Left ventricle myocardium superior (tissue), 1 donor: ENCODE data around the gene PLCH2. TPM values are rescaled to one million over a fixed set of nuclear protein-coding genes. Genes with fewer than 3 reads are reported as not detected.
"Not testable (repeated sequence)": the region's sequence is repeated elsewhere in the genome, so short reads cannot be mapped to it uniquely, and the experiment has no call there.

ENCODE experiments used
- ATAC-seq: fragments of 200-7000 bp; cut with Tn5 transposase; one replicate; pipeline ENCODE4 v1.9.1; 2020; ENCODE audit warnings: mild to moderate bottlenecking, moderate library complexity
- DNase-seq: peaks from one replicate; pipeline ENCODE4 v3.0.0-alpha.2; 2020
- intact Hi-C: fragments of 100-400 bp; cut with micrococcal nuclease; formaldehyde crosslinking; loops from one replicate; pipeline ENCODE4 v1.11.0; 2022
- total RNA-seq: library from RNA; stranded (reverse); fragmentation: NEBNext Ultra II Directional; extraction: Animal tissue kit (Norgen Biotek cat#: 25700); gene quantifications from one replicate; pipeline ENCODE4 v1.2.1, GENCODE V29; 2021
- donor health status: DM: no; HTN: yes; CAD: no; lungs with severe emphysema.

PLCH2 gene
- total RNA-seq, 1 donor from 2014 or later, result 0.25 TPM

DNA sequence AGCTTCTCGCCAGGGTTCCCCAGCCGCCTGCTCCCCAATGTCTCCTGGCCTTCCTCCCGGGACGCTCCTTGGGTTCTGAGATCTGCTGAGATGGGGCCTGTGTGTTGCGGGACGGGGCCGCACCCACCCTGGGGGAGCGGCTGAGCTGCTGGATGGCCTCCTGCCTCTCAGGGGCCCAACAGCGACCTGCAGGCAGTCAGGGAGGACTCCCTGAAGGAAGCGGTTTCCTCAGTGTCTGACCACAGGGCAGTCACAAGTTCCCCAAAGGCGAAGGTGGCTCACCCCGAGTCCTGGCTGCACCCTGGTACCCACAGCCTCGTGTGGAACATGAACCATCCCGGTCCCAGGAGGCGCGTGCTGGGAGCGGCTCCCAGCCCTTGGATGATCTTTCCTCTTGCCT lies 18.6 kb upstream of the PLCH2 start:
- DNase-seq (no peak), ATAC-seq (no peak)
- intact Hi-C loops, result no loop called here

DNA sequence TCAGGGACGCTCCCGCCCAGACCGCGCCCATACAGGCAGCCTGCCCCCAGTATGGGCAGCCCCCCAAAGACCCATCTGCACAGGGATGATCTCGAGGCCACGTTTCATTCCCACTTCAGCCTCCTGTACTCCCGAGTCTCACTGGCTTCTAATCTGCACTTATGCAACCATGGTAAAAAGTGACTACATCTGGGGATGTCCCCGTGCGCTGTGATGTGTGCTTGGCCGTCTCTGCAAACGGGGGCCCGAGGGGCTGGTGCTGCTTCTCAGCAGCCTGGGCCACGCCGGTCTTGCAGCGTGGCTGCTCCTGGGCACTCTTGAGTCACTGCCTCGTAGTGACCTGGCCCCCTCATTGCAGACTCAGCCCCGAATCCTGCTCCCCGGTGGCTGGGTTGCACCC lies 17.4 kb upstream of the PLCH2 start:
- no peak for ATAC-seq
- DNase-seq, result no peak
- intact Hi-C loops, result no loop called here

DNA sequence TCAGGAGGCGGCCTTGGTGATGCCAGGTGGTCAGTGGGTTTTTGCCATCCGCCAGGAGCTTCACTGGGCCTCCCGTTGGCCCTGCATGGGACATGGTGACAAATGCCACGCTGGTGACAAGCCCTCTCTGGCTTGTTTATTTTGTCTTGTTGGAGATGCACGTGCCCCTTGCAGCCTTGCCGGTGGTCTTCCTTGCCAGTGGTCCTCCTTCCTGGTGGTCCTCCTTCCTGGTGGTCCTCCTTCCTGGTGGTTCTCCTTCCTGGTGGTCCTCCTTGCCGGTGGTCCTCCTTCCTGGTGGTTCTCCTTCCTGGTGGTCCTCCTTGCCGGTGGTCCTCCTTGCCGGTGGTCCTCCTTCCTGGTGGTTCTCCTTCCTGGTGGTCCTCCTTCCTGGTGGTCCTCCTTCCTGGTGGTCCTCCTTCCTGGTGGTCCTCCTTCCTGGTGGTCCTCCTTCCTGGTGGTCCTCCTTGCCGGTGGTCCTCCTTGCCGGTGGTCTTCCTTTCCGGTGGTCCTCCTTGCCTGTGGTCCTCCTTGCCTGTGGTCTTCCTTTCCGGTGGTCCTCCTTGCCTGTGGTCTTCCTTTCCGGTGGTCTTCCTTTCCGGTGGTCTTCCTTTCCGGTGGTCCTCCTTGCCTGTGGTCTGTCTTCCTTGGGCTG lies 16.9 kb upstream of the PLCH2 start:
- intact Hi-C loops, DNase-seq, ATAC-seq: not testable (repeated sequence)

DNA sequence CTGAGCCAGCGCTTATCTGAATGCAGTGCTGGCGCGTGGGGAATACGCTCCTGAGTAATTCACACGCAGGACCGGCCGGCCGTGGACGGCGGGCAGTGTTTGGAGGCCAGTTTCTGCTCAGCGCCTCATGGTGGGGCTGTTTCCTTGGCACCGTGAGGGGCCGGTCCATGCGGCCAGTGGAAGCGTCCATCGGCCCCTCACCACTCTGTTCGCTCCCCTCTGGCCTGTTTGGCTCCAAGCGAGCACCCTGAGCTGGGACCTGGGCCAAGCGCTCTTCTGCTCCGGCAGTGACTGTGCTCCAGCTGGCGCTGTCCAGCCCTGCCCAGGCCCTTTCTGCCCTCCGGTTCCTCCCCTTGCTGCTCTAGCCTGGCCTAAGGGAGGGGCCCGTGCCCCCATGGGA lies 16.3 kb upstream of the PLCH2 start:
- DNase-seq, result peak; percentile 81
- peak; percentile 89 for ATAC-seq

GRCh38 chr1:2460203-2460602 lies 15.9 kb upstream of the PLCH2 start:
- intact Hi-C loops, result no loop called here
- no peak for DNase-seq
- no peak for ATAC-seq

More for the DNA sequence above, 16.3 kb upstream of the PLCH2 start:
- intact Hi-C loops, result no loop called here

GRCh38 chr1:2460996-2461751 lies 14.9 kb upstream of the PLCH2 start:
- intact Hi-C loops, result no loop called here
- DNase-seq (no peak), ATAC-seq (no peak)

DNA sequence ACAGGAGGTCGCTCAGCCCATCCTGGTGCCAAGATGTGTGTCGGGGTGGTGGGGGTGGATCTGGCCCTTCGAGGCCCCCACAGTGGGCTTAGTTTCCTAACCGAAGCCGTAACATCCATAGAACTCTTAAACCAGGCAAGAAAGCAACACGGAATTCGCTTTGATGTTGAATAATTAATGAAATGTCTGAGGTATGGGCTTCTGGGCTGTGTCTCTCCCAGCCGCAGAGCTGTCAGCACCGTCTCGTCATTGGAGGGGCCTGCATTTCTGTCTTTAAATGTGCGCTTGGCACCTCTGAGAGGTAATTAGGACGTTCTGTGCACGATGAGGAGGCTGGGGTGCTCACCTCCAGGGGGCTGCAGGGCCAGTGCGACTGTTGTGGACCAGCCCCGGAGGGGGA lies 13.3 kb upstream of the PLCH2 start:
- ATAC-seq, result no peak
- DNase-seq, result no peak
- intact Hi-C loops, result no loop called here

DNA sequence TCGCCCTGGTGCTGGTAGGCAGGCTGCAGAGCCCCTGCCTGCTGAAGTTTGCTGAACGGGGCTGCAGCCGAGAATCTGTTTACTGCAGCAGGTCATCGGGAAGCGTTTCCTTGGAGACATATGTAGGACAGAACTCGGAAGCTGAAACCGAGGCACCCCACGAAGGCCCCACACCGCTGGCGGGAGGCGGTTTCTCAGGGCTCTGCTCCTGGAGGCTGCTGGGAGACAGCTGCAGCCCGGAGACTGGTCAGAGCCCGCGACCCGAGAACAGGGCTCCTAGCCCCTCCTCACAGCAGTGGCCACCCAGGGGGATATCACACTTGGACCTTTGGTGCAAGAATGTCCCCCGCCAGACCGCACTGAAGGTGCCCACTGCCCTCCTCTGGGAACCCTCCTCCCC lies 12.7 kb upstream of the PLCH2 start:
- intact Hi-C loops, result no loop called here
- no peak for DNase-seq

GRCh38 chr1:2465371-2466269 lies 10.5 kb upstream of the PLCH2 start:
- intact Hi-C loops, result no loop called here
- ATAC-seq, result no peak
- DNase-seq, result no peak

More for the DNA sequence above, 12.7 kb upstream of the PLCH2 start:
- no peak for ATAC-seq

DNA sequence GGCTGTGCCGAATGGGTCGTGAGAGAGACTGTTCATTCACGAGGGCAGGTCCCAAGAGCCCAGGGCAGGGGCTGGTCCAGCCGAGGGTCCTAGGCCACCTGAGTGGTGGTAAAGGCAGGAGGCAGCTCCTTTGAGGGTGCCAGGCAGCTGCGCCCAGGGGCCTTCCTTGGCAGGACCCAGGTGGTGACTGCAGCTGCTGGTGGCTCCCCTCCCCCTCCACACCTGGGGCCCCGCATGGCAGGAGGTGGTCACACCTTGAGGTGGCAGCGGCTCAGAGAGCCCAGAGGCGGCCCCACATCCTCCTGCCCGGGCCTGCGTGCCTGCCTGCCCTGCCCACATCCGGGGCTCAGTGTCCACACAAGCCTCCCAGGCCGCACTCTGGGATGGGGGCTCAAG lies 9.8 kb upstream of the PLCH2 start:
- no peak for DNase-seq
- intact Hi-C loops, result no loop called here

DNA sequence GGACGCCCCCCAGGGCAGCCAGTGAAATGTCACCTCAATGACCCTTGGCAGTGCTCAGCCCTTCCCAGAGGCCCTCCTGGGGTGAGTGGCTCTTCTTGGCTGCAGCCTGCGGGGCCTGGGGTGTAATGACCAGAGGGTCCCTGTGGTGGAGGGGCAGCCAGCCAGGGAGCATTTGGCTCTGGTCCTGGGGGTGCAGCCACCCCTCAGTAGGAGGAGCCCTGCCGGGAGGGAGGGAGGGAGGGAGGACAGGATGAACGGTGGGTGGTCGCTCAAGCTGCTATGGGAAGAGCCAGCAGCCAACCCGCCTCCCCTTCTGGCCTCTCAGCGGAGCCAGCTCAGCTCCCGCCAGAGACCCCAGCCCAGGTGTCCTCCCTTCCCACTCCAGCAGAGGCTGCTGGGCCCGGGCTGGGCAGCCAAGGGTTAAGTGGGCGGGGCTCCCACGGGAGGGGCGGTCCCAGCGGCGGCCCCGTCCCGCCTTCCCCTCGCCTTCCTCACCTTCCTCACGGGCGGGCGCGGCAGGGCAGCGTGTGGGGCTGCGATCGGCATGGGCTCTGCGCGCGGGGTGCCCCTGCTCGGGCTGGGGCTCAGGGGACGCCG lies 9.0 kb upstream of the PLCH2 start:
- DNase-seq, result no peak
- intact Hi-C loops, result no loop called here

More for the DNA sequence above, 9.8 kb upstream of the PLCH2 start:
- ATAC-seq, result no peak

GRCh38 chr1:2468041-2468472 lies 8.0 kb upstream of the PLCH2 start:
- DNase-seq (peak; percentile 65), ATAC-seq (peak; percentile 37)
- intact Hi-C loops, result no loop called here

More for the DNA sequence above, 9.0 kb upstream of the PLCH2 start:
- ATAC-seq, result no peak

DNA sequence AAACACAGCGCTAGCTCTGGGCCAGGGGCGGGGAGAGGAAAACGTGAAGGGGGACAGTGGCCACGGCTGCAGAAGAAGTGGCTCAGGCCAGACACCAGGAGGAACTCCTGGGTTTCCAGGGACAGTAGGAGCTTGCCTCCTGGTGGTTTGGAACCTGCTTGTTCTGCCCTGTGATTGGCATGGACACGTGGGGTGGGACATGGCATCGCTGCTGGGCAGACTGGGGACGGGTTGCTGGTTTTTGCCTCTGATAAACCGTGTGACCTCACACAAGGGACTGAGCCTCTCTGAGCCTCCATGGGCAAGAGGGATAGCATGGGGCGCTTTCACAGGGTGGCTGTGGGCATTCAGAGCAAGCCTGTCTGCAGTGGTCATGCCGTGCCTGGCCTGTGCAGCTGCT lies 7.5 kb upstream of the PLCH2 start:
- ATAC-seq (no peak), DNase-seq (no peak)
- intact Hi-C loops, result no loop called here

DNA sequence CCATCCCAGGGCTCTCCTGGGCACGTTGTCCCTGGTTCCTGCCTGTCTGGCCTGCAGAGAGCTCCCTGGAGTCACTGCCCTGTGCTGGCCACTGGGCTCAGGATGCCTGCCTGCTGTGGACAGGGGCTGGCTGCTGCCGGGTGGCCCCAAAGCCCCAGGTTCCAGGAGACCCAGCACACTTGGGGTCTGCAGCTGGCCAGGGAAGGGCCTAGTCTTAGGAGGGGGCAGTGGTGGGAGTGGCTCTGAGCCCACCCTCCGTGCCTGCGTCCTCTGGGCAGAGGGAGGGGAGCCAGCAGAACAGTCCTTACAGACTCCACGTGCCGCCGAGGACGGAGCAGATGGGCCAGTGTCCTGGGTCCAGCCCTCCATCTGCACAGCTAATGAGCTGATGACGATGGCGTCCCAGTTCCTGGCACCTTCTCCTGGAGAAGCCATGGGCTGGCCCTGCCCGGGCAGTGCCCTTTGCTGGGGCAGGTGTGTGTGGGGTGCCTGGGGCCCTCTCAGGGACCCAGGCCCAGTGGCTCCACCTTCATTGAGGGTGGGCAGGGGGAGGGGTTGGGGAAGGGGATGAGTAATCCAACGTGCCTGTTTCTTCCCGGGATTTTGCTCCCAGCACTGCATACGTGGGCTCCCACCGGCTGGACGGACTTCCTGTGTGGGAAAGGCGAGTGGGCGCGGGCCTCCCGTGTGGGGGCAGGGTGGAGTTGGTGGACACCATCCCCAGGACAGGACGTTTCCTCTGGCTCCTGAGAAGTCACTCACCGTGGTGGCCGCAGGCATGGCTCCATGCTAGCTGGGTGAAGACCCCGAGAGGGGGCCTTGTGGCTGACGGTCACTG lies 6.8 kb upstream of the PLCH2 start:
- no peak for DNase-seq
- ATAC-seq, result no peak
- intact Hi-C loops, result no loop called here

DNA sequence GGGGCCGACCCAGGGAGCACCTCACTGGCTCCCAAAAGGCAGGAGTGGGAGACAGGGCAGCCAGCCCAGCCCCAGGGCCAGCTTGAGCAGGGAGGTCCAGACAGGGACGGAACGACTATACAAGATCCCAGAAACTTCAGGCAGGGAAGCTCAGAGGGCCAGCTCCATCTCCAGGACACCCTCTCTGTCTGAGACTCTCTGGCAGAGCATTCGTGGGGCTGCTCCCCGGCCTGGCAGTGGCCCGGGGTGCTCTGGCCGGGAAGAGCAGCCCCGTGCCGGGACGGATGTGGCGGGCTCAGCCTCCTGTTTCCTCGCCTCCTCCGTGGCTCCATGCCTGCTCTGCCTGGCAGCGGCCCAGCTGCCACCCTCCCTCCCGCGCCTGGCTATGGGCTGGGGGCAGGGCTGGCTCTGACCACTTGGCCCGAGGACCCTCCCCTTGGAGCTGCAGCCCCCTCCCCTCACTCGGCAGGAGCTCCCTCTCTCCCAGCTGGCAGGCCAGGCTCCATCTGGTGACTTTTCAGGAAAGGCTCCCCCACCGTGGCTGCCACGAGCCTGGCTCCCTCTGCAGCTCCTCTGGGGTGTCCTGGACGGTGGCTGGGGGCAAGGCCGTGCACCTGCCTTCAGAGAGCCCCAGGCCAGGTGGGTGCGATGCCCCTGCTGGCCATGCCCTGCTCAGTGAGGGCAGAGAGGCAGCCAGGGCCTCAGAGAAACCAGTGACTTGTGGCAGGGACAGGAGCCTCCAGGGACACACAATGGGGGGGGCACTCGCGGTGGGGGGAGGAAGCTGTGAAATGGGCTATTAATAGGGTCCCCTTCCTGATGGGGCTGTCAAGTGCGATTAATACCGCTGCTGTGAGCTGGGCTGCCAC lies 5.6 kb upstream of the PLCH2 start:
- DNase-seq (no peak), ATAC-seq (no peak)
- intact Hi-C loops, result no loop called here

DNA sequence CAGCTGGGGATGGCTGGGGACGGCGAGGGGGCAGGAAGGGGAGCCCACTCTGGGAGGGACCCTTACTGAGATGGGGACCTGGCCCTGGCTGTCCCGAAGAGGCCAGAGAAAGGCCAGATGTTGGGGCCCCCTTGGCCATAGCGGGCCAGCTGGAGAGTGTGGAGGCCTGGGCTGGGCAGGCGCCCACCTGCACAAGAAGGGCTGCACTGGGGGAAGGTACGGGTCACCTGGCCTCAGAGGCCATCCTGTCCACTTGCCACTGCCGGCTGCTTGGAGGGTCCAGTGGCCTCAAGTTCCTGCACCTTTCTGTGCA lies 5.0 kb upstream of the PLCH2 start:
- intact Hi-C loops, result no loop called here
- ATAC-seq, result no peak
- no peak for DNase-seq

DNA sequence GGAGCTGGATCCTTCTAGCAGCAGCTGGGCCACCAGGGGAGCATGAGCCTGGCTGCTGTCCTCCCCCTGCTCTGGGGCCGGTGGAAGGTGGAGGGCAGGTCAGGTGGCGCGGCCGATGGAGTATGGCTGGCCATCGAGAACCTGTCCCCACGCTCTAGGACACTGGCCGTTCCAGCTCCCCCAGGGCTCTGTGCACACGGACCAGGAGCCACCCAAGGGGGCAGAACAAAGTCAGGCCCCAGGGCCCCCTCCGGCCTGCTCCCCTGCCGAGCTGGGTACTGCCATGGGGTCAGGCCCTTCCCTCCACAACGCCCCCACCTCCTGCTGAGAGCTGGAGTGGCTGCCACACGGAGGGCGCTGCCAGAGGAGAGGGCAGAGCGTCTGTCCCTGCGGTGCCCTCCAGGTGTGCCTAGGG lies 4.5 kb upstream of the PLCH2 start:
- no peak for ATAC-seq
- intact Hi-C loops, result no loop called here
- no peak for DNase-seq

- intact Hi-C loops, result no loop called here
- ATAC-seq (no peak), DNase-seq (no peak)
These were observed 4.0 kb upstream of the PLCH2 start for GRCh38 chr1:2472109-2472508.
